DOHH2 (cell line): ENCODE data around the gene CTU1.

Experiments
- CTCF ChIP-seq: fragments of 200-600 bp; sonication (generic); IDR thresholded peaks from one replicate; pipeline ENCODE4 v1.5.1; 2014; ENCODE audit warnings: antibody characterized with exemption, mild to moderate bottlenecking, low read depth, low read length; ENCODE audit not compliant: poor library complexity, severe bottlenecking
- EZH2phosphoT487 ChIP-seq: fragments of 200-600 bp; sonication (generic); IDR thresholded peaks from 2 replicates; pipeline ENCODE4 v1.6.1; 2017; ENCODE audit warnings: borderline replicate concordance, mild to moderate bottlenecking, antibody characterized with exemption, low read length, moderate library complexity, mixed read lengths

DNA sequence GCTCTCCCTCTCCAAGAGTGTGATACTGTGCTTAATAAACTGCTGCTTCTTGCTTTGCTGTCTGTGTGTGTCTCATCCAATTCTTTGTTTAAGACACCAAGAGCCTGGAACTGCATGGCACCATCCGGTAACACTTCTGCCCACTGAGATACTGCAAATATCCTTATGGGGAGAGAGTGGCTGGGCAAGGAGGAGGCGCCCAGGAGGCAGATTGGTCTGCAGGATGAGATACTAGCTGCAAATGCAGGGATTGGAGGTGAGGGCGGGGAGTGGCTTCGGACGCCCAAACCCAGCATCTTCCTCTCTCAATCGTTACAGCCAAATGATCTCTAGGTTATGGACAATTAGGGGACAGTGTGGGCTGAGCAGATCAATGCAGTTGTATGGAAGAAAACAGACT, 32.2 kb upstream of the CTU1 start:
- no peak for TF ChIP-seq CTCF
- no peak for TF ChIP-seq EZH2phosphoT487
